AG20443 (cell line): ENCODE data around the gene SMIM41.
"Not testable (repeated sequence)": the region's sequence is repeated elsewhere in the genome, so short reads cannot be mapped to it uniquely, and the experiment has no call there.

Experiments
- DNase-seq: peaks from one replicate; pipeline ENCODE4 v3.0.0; 2012; ENCODE audit warnings: low spot score, mixed read lengths

SMIM41 gene

DNA sequence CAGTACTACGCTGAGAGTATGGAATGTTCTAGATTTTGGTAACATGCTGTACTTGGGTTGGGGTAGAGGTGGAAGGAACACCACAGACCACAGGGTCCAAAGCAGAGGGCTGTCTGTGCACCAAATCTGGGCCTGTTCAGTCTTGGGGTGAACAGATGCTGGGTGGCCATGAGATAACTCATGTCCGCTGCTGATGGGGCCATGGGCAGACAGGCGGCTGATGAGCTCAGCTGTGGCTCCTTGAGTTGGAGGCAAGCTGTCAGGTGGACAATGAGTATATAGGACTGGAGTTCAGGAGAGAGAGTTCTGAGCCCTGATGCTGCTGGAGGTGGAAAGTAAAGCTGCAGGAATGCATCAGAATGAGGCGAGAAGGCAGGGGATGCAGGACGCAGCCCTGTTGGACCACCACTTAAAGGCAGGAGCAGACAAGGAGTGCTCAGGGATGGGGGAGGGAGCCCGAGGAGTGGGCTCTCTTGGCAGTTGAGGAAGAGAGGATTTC is 6.2 kb downstream of the SMIM41 start:
- DNase-seq: no peak

DNA sequence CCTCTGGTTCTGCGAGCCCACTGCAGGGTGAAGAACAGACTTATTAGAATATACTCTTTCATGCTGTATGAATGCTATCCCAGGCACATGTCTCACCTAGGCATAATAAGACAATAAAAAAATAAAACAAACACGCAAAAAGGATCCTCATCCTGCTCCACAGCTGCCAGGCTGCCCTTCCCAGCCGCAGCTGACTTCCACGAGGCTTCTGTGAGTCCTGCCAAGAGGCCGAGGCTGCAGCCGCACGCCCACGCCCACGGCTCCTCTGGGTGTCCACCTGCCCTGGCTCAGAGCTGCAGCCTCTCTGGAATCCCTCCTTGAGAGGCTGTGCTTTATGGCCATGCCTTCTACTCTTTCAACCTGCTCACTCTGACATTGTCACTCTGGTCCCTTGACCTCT is 6.9 kb downstream of the SMIM41 start:
- DNase-seq: peak; percentile 71

DNA sequence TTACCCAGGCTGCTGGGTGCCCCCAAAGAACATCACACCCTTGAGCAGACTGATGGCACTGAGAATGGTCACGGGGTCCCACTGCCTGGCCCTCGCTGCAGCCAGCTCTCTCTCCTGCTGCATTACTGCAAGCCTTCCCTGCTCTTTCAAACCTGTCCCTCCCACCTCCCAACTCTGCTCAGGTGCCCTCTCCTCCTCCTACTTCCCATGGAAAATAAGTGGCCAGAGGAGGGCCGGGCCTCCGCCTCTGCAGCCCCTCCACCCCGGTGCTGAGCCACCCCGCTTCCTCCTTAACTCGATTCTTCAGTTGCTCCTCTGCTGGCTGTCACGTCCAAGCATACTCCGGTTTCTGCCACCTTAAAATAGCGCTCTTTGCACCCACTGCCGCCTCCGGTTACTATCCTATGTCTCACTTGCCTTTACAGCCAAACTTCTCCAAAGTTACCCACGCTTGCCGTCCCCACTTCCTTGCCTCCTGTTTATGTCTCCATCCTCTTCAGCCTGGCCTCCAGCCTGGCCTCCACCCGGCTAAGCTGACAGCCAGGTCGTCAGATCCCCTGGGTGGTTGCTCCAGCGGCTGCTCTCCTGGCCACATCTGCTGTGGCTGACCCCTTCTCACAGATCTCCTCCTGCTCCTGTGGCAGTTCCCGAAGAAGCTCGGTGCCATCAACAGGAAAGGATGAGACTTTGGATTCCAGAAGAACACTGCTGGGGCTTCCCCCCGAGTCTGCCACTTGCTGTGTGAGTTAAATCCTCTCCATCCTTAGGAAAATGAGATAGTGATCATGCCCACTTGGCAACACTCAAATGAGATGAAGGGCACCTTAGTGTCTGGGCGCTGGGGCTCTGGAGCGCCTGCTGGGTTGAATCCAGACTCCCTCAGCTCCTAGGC is 7.7 kb downstream of the SMIM41 start:
- DNase-seq: no peak

GRCh38 chr12:52087961-52088820 is 8.7 kb downstream of the SMIM41 start:
- DNase-seq: no peak

GRCh38 chr12:52089491-52089890 is 10.0 kb downstream of the SMIM41 start:
- no peak for DNase-seq

DNA sequence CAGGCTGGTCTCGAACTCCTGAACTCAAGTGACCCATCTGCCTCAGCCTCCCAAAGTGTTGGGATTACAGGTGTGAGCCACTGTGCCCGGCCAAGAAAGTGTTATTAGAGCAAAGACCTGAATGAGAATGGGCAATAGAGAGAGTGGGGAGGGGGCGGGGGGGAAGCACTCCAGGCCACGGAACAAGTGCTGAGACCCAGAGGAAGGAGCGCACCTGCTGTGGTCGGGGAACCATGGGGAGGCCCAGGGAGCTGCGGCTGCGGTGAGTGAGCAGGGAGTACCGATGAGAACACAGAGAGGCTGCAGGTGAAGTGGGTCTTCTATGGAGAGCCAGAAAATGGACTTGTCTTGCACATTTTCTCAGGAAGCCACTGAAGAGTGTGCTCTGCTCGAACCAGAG is 10.8 kb downstream of the SMIM41 start:
- DNase-seq: no peak

DNA sequence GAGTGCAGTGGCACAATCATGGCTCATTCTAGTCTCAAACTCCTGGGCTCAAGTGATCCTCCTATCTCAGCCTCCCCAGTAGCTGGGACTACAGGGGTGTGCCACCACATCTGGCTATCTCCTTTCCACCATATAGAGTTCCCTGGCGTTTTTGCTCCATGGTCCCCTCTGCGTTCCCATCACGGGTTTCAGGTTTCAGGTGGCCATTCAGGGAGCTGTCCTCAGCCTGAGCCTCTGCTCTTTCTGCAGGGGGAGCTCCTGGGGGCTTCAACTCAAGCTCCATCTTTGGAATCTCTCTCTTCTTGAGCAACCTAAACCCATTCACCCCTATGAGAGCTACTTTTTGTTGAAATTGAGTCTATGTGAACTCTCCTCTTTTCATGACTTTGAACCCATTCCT is 11.6 kb downstream of the SMIM41 start:
- no peak for DNase-seq

- no peak for DNase-seq
Observed at GRCh38 chr12:52091869-52092268, 12.4 kb downstream of the SMIM41 start.

- no peak for DNase-seq
Observed at GRCh38 chr12:52093346-52093745, 13.8 kb downstream of the SMIM41 start.

- DNase-seq: no peak
Observed at GRCh38 chr12:52096332-52097044, 17.0 kb downstream of the SMIM41 start.

DNA sequence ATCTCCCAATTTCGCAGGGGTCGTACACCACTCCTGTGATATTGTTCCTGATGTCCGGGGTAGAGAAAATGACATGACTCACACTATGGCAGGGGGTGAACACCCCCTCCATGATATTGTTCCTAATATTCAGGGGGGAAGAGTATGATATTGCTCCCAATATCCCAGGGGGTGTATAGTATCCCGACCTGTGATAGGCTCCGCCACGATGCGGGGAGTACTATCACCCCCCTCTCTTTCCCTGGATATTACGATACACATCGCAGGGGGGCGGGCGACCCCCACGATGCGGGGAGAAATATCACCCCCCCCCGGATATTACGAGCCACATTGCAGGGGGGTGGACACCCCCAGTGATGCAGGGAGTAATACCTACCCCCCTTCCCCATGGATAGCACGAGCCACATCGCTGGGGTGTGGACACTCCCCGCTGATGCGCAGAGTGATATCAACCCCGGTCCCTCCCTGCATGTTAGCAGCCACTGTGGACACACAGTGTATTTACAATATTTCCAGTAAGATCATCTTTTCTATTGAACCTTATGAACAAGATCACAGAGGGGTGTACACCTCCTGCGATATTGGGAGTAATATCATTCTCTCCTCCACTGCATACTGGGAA is 17.7 kb downstream of the SMIM41 start:
- no peak for DNase-seq

DNA sequence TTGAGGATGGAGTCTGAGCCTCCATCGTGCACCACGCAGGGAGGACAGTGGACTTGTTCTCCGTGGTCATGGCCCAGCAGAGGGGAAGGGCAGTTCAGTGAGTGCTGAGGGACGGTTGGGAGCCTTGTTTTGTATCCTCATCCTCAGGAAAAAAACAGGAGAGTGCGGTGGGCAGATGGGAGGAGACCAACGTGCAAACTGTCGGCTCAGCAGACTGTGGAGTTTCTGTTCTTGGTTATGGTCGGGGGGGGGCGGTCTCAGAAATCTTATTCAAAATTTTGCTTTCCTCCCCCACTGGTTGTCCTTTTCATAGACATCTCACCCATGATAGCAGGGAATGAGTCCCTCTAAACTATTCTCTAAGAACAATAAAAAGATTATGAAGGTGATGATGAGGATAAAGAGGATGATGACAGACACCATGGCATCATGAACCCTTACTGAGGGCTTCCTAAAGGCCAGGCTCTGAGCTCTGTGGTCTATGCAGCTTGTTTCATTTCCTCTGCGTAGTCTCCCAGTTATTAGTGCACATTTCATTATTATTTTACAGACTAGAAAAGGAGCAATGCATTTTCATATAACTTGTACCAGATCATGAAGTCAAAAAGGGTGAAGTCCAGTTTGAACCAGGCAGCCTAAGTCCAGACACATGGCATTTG is 25.1 kb downstream of the SMIM41 start:
- DNase-seq: not testable (repeated sequence)

DNA sequence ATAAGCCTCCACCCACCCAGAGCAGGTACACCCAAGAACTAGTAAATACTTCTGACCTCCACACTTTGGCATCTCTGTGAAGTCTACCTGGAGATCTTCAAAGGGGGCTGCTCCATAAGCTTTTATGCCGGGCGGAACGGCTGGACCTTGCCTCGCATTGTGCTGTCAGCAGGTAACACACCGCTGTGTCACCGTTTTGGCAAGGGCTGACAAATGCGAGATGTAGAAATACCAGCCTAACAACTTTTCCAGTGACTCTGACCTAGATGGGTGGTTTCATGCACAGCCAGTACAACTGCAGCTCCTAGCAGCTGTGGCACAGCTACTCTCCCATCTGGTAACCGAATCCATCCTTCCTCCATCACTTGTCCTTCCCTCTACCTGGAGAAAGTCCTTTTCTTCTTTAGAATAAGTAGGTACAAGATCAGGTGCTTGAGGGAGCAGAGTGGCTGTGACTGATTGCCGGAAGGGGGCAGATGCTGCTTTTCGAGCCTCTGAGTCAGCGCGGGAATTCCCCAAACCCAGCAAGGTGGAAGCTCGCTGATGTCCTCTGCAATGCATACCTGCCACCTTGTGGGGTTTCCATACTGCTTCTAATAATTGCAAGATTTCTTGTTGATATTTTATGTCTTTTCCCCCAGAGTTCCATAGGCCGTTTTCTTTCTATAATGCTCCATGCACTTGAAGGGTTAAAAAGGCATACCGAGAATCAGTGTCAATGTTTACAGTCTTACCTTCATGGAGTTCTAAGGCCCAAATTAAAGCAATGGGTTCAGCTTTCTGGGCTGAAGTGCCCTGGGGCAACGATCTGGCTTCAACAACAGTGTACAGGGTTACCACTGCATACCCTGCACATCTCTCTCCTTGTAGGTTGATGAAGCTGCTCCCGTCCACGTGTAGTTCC is 37.0 kb downstream of the SMIM41 start:
- DNase-seq: not testable (repeated sequence)

GRCh38 chr12:52117806-52118475 is 38.4 kb downstream of the SMIM41 start:
- DNase-seq: not testable (repeated sequence)

DNA sequence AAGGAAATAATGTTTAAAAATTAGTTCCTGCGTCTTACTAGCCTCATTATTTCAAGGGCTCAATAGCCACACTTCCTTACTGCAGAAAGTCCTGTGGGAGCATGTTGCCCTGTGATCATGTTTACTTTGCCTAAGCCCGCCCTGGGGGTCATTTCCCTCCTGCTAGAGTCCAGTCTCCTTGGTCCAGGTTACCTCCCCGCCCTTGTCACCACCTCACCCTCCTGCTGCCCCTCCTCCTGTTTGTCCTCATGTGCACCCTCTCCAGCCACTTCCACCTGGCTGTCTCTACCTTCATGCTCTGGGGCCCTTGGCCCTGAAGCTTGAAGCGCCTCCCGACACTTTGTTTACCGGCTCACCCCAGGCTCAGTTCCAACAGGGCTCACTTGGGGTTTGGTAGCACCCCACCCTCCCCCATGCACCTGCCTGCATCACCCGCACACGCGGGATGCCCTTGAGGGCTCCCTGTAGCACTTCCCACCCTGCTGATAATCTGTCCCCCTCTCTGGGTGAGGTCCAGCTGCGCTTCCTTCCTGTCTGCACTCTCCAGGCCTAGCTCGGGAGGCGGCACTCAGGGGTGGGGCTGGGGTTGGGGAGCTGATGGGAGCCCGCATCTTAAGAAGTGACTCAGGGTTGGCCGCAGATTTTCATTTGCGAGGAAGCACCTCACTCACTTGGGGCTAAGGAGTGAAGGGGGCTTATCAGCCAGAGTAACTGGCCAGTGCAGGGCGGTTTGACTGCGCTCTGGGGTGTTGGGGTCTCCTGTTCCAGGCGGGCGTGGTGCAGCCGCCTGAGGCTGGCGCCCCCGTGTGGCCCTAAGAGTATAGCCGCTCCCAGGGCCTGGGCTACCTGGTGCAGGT is 40.1 kb downstream of the SMIM41 start:
- DNase-seq: peak; percentile 49

- DNase-seq: no peak
Observed at GRCh38 chr12:52120951-52121823, 41.7 kb downstream of the SMIM41 start.

- peak; percentile 84 for DNase-seq
Observed at GRCh38 chr12:52121824-52122539, 42.5 kb downstream of the SMIM41 start.
